Keratinocyte (primary cell): ENCODE data around the gene TADA3. TPM values are rescaled to one million over a fixed set of nuclear protein-coding genes. Genes with fewer than 3 reads are reported as not detected.

Experiments
- DNase-seq: peaks from one replicate; pipeline ENCODE4 v3.0.0-alpha.2; 2011; ENCODE audit warnings: low read depth, missing footprints, low spot score
- FAIRE-seq: peaks from 2 replicates; lab custom pipeline; 2011; peaks lifted over from hg19 to GRCh38; lab: Jason Lieb, UNC
- H2AFZ ChIP-seq: 2 replicates; pipeline ENCODE4 v1.6.0; 2012; ENCODE audit warnings: low read length, control low read depth, inconsistent platforms; ENCODE audit not compliant: control insufficient read depth
- H3K27ac ChIP-seq: 2 replicates; pipeline ENCODE4 v1.5.1; 2011; ENCODE audit warnings: low read length; ENCODE audit not compliant: control insufficient read depth, insufficient read depth
- H3K27me3 ChIP-seq: 3 replicates; pipeline ENCODE4 v1.6.0; 2011; ENCODE audit warnings: low read length; ENCODE audit not compliant: control insufficient read depth, insufficient read depth; ENCODE audit errors: extremely low read depth
- H3K36me3 ChIP-seq, 2 experiments: 2 replicates in 1 of 2; 3 replicates in 1 of 2; pipeline ENCODE4 v1.5.1; 2011; ENCODE audit warnings: low read length in 2 of 2, mild to moderate bottlenecking in 1 of 2; ENCODE audit not compliant: control insufficient read depth in 2 of 2, insufficient read depth in 2 of 2; ENCODE audit errors: extremely low read depth in 1 of 2
- H3K4me1 ChIP-seq: 3 replicates; pipeline ENCODE4 v1.5.1; 2011; ENCODE audit warnings: low read length; ENCODE audit not compliant: control insufficient read depth, insufficient read depth; ENCODE audit errors: extremely low read depth
- H3K4me2 ChIP-seq: 3 replicates; pipeline ENCODE4 v1.6.0; 2011; ENCODE audit warnings: low read depth, low read length; ENCODE audit not compliant: control insufficient read depth, insufficient read depth; ENCODE audit errors: extremely low read depth
- H3K4me3 ChIP-seq, 3 experiments: fragments of 200-600 bp in 1 of 3; sonication (generic) in 1 of 3; 2 replicates in 2 of 3; 3 replicates in 1 of 3; pipeline ENCODE4 v1.5.1; 2011 to 2016; ENCODE audit warnings: low read length in 3 of 3, mild to moderate bottlenecking in 3 of 3, control low read depth in 2 of 3, inconsistent platforms in 1 of 3, low read depth in 1 of 3, mixed read lengths in 1 of 3, mixed run types in 1 of 3, moderate library complexity in 1 of 3; ENCODE audit not compliant: control insufficient read depth in 2 of 3, insufficient read depth in 2 of 3; ENCODE audit errors: extremely low read depth in 1 of 3
- H3K79me2 ChIP-seq: 2 replicates; pipeline ENCODE4 v1.6.0; 2012; ENCODE audit warnings: low read length; ENCODE audit not compliant: control insufficient read depth, insufficient read depth
- H3K9ac ChIP-seq: 3 replicates; pipeline ENCODE4 v1.6.0; 2011; ENCODE audit warnings: low read length; ENCODE audit not compliant: control insufficient read depth, insufficient read depth; ENCODE audit errors: extremely low read depth
- H3K9me1 ChIP-seq: 3 replicates; pipeline ENCODE4 v1.6.0; 2011; ENCODE audit warnings: low read length; ENCODE audit not compliant: control insufficient read depth, insufficient read depth; ENCODE audit errors: extremely low read depth
- H3K9me3 ChIP-seq: 2 replicates; pipeline ENCODE4 v1.5.1; 2012; ENCODE audit warnings: low read depth, low read length; ENCODE audit not compliant: control insufficient read depth
- H4K20me1 ChIP-seq: 3 replicates; pipeline ENCODE4 v1.6.0; 2011; ENCODE audit warnings: low read length; ENCODE audit not compliant: control insufficient read depth, insufficient read depth; ENCODE audit errors: extremely low read depth
- EZH2 ChIP-seq: IDR thresholded peaks from one replicate; pipeline ENCODE4 v1.6.1; 2012; ENCODE audit warnings: inconsistent platforms, mild to moderate bottlenecking, low read length, moderate library complexity
- dilution Hi-C: fragments of 300-500 bp; cut with MboI; formaldehyde crosslinking; loops from one replicate; pipeline ENCODE4 v1.7.0; 2020; ENCODE audit warnings: low sequenced_read_pairs; ENCODE audit not compliant: extremely low pct_ligation_motif_present
- polyA plus RNA-seq, 5 experiments: library from polyadenylated mRNA; depleted of rRNA in 3 of 5; stranded (reverse) in 3 of 5; stranded (forward) in 1 of 5; unstranded in 1 of 5; fragments of >200 nt; gene quantifications; 1 replicate in 1 of 5; 2 replicates in 3 of 5; 3 replicates in 1 of 5; pipeline versions ENCODE4 v1.2.1 to v1.2.3, GENCODE V29; 2011 to 2012; ENCODE audit warnings: missing spikeins in 2 of 5, low read depth in 1 of 5, low replicate concordance in 1 of 5
- TF ChIP-seq, protein P1 (sequence below), 3 experiments: IDR thresholded peaks in 1 of 3; conservative IDR thresholded peaks in 1 of 3; optimal IDR thresholded peaks in 1 of 3; 2 replicates in 2 of 3; 3 replicates in 1 of 3; pipeline versions ENCODE3 to v1.5.1; 2011; ENCODE audit warnings: low read length in 3 of 3, mild to moderate bottlenecking in 3 of 3, moderate library complexity in 2 of 3, control low read depth in 1 of 3, inconsistent platforms in 1 of 3; ENCODE audit not compliant: insufficient read depth in 2 of 3; ENCODE audit errors: extremely low read depth in 1 of 3

The TADA3 gene
- polyA plus RNA-seq, 1 donor (not counting 4 experiments of a cell fraction or from before 2014, with no cell fraction given) = 29.6 TPM

GRCh38 chr3:9818666-9819335 lies 26.5 kb upstream of the TADA3 start:
- no peak for TF ChIP-seq EZH2
- TF ChIP-seq, protein P1, sequence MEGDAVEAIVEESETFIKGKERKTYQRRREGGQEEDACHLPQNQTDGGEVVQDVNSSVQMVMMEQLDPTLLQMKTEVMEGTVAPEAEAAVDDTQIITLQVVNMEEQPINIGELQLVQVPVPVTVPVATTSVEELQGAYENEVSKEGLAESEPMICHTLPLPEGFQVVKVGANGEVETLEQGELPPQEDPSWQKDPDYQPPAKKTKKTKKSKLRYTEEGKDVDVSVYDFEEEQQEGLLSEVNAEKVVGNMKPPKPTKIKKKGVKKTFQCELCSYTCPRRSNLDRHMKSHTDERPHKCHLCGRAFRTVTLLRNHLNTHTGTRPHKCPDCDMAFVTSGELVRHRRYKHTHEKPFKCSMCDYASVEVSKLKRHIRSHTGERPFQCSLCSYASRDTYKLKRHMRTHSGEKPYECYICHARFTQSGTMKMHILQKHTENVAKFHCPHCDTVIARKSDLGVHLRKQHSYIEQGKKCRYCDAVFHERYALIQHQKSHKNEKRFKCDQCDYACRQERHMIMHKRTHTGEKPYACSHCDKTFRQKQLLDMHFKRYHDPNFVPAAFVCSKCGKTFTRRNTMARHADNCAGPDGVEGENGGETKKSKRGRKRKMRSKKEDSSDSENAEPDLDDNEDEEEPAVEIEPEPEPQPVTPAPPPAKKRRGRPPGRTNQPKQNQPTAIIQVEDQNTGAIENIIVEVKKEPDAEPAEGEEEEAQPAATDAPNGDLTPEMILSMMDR (optimal IDR thresholded peaks at IDR 0.05 in 1 of 3, IDR thresholded peaks at IDR 0.05 in 1 of 3, conservative IDR thresholded peaks at IDR 0.05 in 1 of 3; ENCODE audit: extremely low read depth in 1 of 3, insufficient read depth in 2 of 3, low read length in 3 of 3) = no peak
- no peak overlapping the region for H3K4me2 ChIP-seq
- H3K79me2 ChIP-seq = no peaks in the 10 kb centered on the region
- no peaks in the 10 kb centered on the region for H3K4me1 ChIP-seq
- H2AFZ ChIP-seq = no peak overlapping the region
- H3K4me3 ChIP-seq = no peak overlapping the region
- no peak for DNase-seq
- H3K9me3 ChIP-seq = no peaks in the 10 kb centered on the region
- H3K27ac ChIP-seq = no peak overlapping the region
- peaks cover 0 to 6% of the 10 kb centered on the region in 2 experiments for H3K36me3 ChIP-seq
- dilution Hi-C loops = no loop called here
- H3K27me3 ChIP-seq = no peaks in the 10 kb centered on the region
- no peak overlapping the region for H3K9ac ChIP-seq
- FAIRE-seq = no peak
- H4K20me1 ChIP-seq = no peaks in the 10 kb centered on the region
- no peaks in the 10 kb centered on the region for H3K9me1 ChIP-seq

DNA sequence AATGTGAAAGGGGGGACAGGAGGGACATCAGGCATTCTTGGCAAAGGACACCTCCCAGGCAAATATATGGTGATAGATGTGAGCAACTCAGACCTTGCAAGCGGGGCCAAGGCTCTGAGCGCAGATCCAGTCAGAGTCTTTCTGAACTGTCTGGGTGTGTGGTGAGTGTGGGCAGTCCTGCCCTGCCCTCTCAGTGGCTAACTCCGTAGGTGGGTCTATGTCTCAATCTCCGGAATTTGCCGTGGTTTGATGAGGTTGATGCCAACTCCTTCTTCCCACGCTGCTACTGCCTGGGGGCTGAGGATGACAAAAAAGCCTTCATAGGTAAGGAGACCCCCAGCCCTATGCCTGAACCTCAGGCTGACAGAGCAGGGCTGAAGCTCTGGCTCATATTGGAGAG lies 25.2 kb upstream of the TADA3 start:
- FAIRE-seq (no peak), DNase-seq (no peak)
- H3K9me3 ChIP-seq = no peaks in the 10 kb centered on the region
- H3K4me1 ChIP-seq = no peaks in the 10 kb centered on the region
- H2AFZ ChIP-seq = no peak overlapping the region
- H3K79me2 ChIP-seq = no peaks in the 10 kb centered on the region
- no peak for TF ChIP-seq EZH2
- TF ChIP-seq, protein P1 (optimal IDR thresholded peaks at IDR 0.05 in 1 of 3, IDR thresholded peaks at IDR 0.05 in 1 of 3, conservative IDR thresholded peaks at IDR 0.05 in 1 of 3; ENCODE audit: extremely low read depth in 1 of 3, insufficient read depth in 2 of 3, low read length in 3 of 3) = no peak
- H3K27ac ChIP-seq = no peak overlapping the region
- dilution Hi-C loops = no loop called here
- H3K4me2 ChIP-seq = no peak overlapping the region
- H3K27me3 ChIP-seq = no peaks in the 10 kb centered on the region
- H3K9ac ChIP-seq = no peak overlapping the region
- H3K4me3 ChIP-seq = no peak overlapping the region
- peaks cover 0 to 6% of the 10 kb centered on the region in 2 experiments for H3K36me3 ChIP-seq
- no peaks in the 10 kb centered on the region for H3K9me1 ChIP-seq
- no peaks in the 10 kb centered on the region for H4K20me1 ChIP-seq
